Endothelial cell of umbilical vein (primary cell): Measurements from ENCODE around the gene ALOX5AP. TPM values are rescaled to one million over a fixed set of nuclear protein-coding genes. Genes with fewer than 3 reads are reported as not detected.

Experiments
- BruUV-seq: library from RNA; stranded (reverse); fragments of 400-500 nt; replicated peaks from 2 replicates; lab custom pipeline; 2021; lab: Mats Ljungman, UMichigan
- CTCF ChIA-PET: fragments of 300-600, 350-600 bp; sonication (Branson Sonifier 250); formaldehyde crosslinking; loops from one replicate; lab custom pipeline; 2021; ENCODE audit warnings: antibody characterized with exemption, inconsistent platforms; lab: Charles Lee
- POLR2A ChIA-PET: fragments of 300-600, 350-600 bp; sonication (Branson Sonifier 250); formaldehyde crosslinking; loops from one replicate; lab custom pipeline; 2021; ENCODE audit warnings: antibody characterized with exemption, inconsistent platforms; lab: Charles Lee
- DNase-seq: peaks from one replicate; pipeline ENCODE4 v3.0.0-alpha.2; 2011; ENCODE audit warnings: low read depth, low spot score
- FAIRE-seq: peaks from 2 replicates; lab custom pipeline; 2011; peaks lifted over from hg19 to GRCh38; lab: Jason Lieb, UNC
- H2AFZ ChIP-seq: 2 replicates; pipeline ENCODE4 v1.6.0; 2012; ENCODE audit warnings: low read depth, low read length, control low read depth, inconsistent platforms
- H3K27ac ChIP-seq: 2 replicates; pipeline ENCODE4 v1.5.1; 2011; ENCODE audit warnings: low read depth, mild to moderate bottlenecking, control low read depth, low read length, moderate library complexity; ENCODE audit not compliant: insufficient read depth
- H3K27me3 ChIP-seq, 2 experiments: 2 replicates each; pipeline versions ENCODE4 v1.6.0 to v1.6.1; 2011; ENCODE audit warnings: low read length in 2 of 2, mixed read lengths in 1 of 2; ENCODE audit not compliant: control insufficient read depth in 2 of 2, insufficient read depth in 2 of 2
- H3K36me3 ChIP-seq, 2 experiments: 2 replicates in 1 of 2; 3 replicates in 1 of 2; pipeline ENCODE4 v1.5.1; 2011; ENCODE audit warnings: low read length in 2 of 2, mild to moderate bottlenecking in 1 of 2, moderate library complexity in 1 of 2; ENCODE audit not compliant: control insufficient read depth in 2 of 2, insufficient read depth in 2 of 2; ENCODE audit errors: extremely low read depth in 1 of 2
- H3K4me1 ChIP-seq: 3 replicates; pipeline ENCODE4 v1.5.1; 2011; ENCODE audit warnings: mild to moderate bottlenecking, low read length; ENCODE audit not compliant: control insufficient read depth, insufficient read depth; ENCODE audit errors: extremely low read depth
- H3K4me2 ChIP-seq: 2 replicates; pipeline ENCODE4 v1.6.1; 2011; ENCODE audit warnings: low read length, control low read depth, mixed read lengths; ENCODE audit not compliant: insufficient read depth
- H3K4me3 ChIP-seq, 3 experiments: fragments of 200-600 bp in 1 of 3; sonication (generic), shearing (Covaris generic) in 1 of 3; replicated peaks in 1 of 3; 2 replicates each; pipeline ENCODE4 v1.5.1; 2011 to 2016; ENCODE audit warnings: control low read depth in 3 of 3, low read length in 3 of 3, mild to moderate bottlenecking in 2 of 3, inconsistent platforms in 1 of 3, low read depth in 1 of 3, moderate library complexity in 1 of 3; ENCODE audit not compliant: insufficient read depth in 1 of 3
- H3K79me2 ChIP-seq: 2 replicates; pipeline ENCODE4 v1.6.0; 2012; ENCODE audit warnings: low read length, inconsistent platforms; ENCODE audit not compliant: control insufficient read depth, insufficient read depth
- H3K9ac ChIP-seq: replicated peaks from 2 replicates; pipeline ENCODE3; 2011; ENCODE audit warnings: low read length, control low read depth; ENCODE audit not compliant: insufficient read depth; ENCODE audit errors: extremely low read depth
- H3K9me1 ChIP-seq: replicated peaks from 3 replicates; pipeline ENCODE4 v1.6.0; 2011; ENCODE audit warnings: mild to moderate bottlenecking, low read length; ENCODE audit not compliant: control insufficient read depth, insufficient read depth; ENCODE audit errors: extremely low read depth
- H3K9me3 ChIP-seq: replicated peaks from 2 replicates; pipeline ENCODE4 v1.5.1; 2012; ENCODE audit warnings: low read length, inconsistent platforms; ENCODE audit not compliant: control insufficient read depth, insufficient read depth
- H4K20me1 ChIP-seq: replicated peaks from 2 replicates; pipeline ENCODE3; 2011; ENCODE audit warnings: mild to moderate bottlenecking, low read length; ENCODE audit not compliant: control insufficient read depth, insufficient read depth; ENCODE audit errors: extremely low read depth
- CTCF ChIP-seq, 2 donors: IDR thresholded peaks; 1 replicate in 1 of 2; 2 replicates in 1 of 2; pipeline ENCODE4 v1.5.1; 2011; ENCODE audit warnings: low read length in 2 of 2, mild to moderate bottlenecking in 2 of 2, moderate library complexity in 2 of 2, control low read depth in 1 of 2, inconsistent platforms in 1 of 2, low read depth in 1 of 2; ENCODE audit not compliant: insufficient read depth in 1 of 2; ENCODE audit errors: extremely low read depth in 1 of 2
- EZH2 ChIP-seq: IDR thresholded peaks from 2 replicates; pipeline ENCODE4 v1.6.1; 2012; ENCODE audit warnings: borderline replicate concordance, low read depth, mild to moderate bottlenecking, moderate library complexity, low read length, inconsistent platforms; ENCODE audit not compliant: severe bottlenecking
- FOS ChIP-seq: IDR thresholded peaks from 2 replicates; pipeline ENCODE4 v1.6.1; 2011; ENCODE audit warnings: mild to moderate bottlenecking, low read length, moderate library complexity, borderline replicate concordance; ENCODE audit not compliant: insufficient read depth
- GATA2 ChIP-seq: IDR thresholded peaks from 2 replicates; pipeline ENCODE4 v1.7.0; 2011; ENCODE audit warnings: low read depth, mild to moderate bottlenecking, moderate library complexity, mixed read lengths, low read length; ENCODE audit not compliant: insufficient read length, insufficient read depth
- JUN ChIP-seq: IDR thresholded peaks from 2 replicates; pipeline ENCODE4 v1.6.1; 2011; ENCODE audit warnings: borderline replicate concordance, low read depth; ENCODE audit not compliant: insufficient read length, insufficient read depth
- MYC ChIP-seq: IDR thresholded peaks from one replicate; pipeline ENCODE4 v1.6.1; 2011; ENCODE audit warnings: mild to moderate bottlenecking, low read depth, low read length
- POLR2A ChIP-seq: IDR thresholded peaks from 2 replicates; pipeline ENCODE4 v1.6.1; 2012; ENCODE audit warnings: low read depth, mild to moderate bottlenecking, control low read depth, low read length
- POLR2AphosphoS5 ChIP-seq: IDR thresholded peaks from 2 replicates; pipeline ENCODE4 v1.6.1; 2012; ENCODE audit warnings: low read depth, mild to moderate bottlenecking, control low read depth, low read length, moderate library complexity; ENCODE audit not compliant: insufficient read depth
- dilution Hi-C: fragments of 300-500 bp; cut with MboI; formaldehyde crosslinking; loops from one replicate; pipeline ENCODE4 v1.15.0; 2019; ENCODE audit warnings: low sequenced_read_pairs; ENCODE audit not compliant: extremely low pct_ligation_motif_present
- intact Hi-C: fragments of 100-400 bp; cut with micrococcal nuclease; formaldehyde crosslinking; loops from one replicate; pipeline ENCODE4 v1.10.0; 2022
- polyA plus RNA-seq, 4 experiments: library from polyadenylated mRNA; depleted of rRNA in 3 of 4; stranded (reverse) in 3 of 4; unstranded in 1 of 4; fragments of >200 nt; gene quantifications; 2 replicates each; pipeline versions ENCODE4 v1.2.1 to v1.2.3, GENCODE V29; 2011 to 2012; ENCODE audit warnings: missing spikeins in 1 of 4
- total RNA-seq: library from RNA; stranded (reverse); gene quantifications from 2 replicates; pipeline ENCODE4 v1.2.3, GENCODE V29; 2021
- TF ChIP-seq, protein P1 (sequence below): IDR thresholded peaks from 2 replicates; pipeline ENCODE4 v1.6.1; 2011; ENCODE audit not compliant: insufficient read depth, insufficient read length

ALOX5AP gene
- total and polyA plus RNA-seq, 2 donors (not counting 3 experiments of a cell fraction or from before 2014, with no cell fraction given), result 1.8 TPM; not detected in 1

DNA sequence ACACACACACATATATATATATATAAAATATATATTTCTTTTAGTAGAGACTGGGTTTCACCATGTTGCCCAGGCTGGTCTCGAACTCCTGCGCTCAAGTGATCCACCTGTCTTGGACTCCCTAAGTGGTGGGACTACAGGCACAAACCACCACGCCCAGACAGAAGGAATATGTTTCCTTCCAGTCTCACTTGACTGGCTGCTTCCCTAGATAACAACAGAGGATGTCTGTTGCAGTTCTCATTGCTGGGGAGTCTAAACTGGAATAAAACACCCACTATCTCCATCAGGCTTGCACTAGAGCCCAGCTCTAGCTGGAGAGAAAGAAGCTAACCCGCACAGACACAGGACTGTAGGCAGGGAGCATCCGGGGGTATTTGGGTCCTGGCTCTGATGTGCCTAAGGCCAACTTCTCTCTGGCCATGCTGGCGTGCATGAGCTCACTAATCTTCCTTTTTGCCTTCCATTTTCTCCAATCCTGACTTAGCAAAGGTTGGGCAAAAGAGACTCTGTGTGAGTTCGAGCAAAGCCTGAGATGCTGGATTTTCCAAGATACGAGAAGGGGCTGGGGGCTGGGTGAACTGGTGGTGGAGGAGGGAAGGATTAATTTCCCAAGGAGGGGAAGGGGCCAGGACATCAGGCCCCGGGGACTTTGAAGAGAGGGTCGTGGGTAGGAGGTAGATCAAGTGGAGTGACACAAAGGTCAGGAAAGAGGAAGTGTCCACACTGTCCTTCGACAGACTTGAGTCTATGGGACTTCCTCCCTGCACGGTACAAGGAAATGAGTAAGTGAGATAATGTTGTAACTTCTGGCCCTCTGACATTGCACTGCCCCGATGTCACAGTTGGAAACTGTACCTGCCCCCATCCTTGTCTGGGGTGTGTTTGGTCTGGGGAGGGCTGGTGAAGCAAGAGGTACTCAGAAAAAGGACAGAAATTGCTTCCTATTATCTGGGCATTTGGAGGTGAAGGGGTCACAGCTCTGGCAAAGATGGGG, 22.5 kb upstream of the ALOX5AP start:
- no peaks in the 10 kb centered on the region for H3K27me3 ChIP-seq
- intact Hi-C loops (loop anchor here (1.0 kb wide), 1 partner anchor 30 kb away; no protein-coding TSS in a partner anchor), dilution Hi-C loops (no loop called here)
- H2AFZ ChIP-seq, result peak overlapping the region; percentile 76
- no peaks in the 10 kb centered on the region for H4K20me1 ChIP-seq
- no peaks in the 10 kb centered on the region for H3K36me3 ChIP-seq
- no peak overlapping the region for H3K4me3 ChIP-seq
- POLR2A ChIA-PET, result no interaction called here
- no TSS peak for BruUV-seq
- CTCF ChIA-PET, result interaction anchor here (0.8 kb wide), 1 partner anchor 80 kb away, joined by 4 read pairs; no protein-coding TSS in a partner anchor
- TF ChIP-seq CTCF (IDR thresholded peaks at IDR 0.05; ENCODE audit: extremely low read depth in 1 of 2, insufficient read depth in 1 of 2, low read depth in 1 of 2, low read length in 2 of 2) (no peak), EZH2 (no peak), FOS (peak; percentile 43), POLR2A (no peak), MYC (no peak), GATA2 (peak; percentile 82), JUN (peak; percentile 61), POLR2AphosphoS5 (peak; percentile 80)
- TF ChIP-seq, protein P1, sequence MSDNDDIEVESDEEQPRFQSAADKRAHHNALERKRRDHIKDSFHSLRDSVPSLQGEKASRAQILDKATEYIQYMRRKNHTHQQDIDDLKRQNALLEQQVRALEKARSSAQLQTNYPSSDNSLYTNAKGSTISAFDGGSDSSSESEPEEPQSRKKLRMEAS, result no peak
- no peaks in the 10 kb centered on the region for H3K9me3 ChIP-seq
- peak overlapping the region; percentile 65 for H3K4me2 ChIP-seq
- FAIRE-seq, result peak; percentile 90
- H3K79me2 ChIP-seq, result no peaks in the 10 kb centered on the region
- peak overlapping the region; percentile 94 for H3K27ac ChIP-seq
- peak; percentile 31 for DNase-seq
- H3K9me1 ChIP-seq, result no peaks in the 10 kb centered on the region
- peaks cover 25% of the 10 kb centered on the region for H3K4me1 ChIP-seq
- peak overlapping the region; percentile 21 for H3K9ac ChIP-seq
